HepG2 (cell line): ENCODE data around the gene CXXC5. TPM values are rescaled to one million over a fixed set of nuclear protein-coding genes. Genes with fewer than 3 reads are reported as not detected.
A peak's percentile ranks its signal among the peaks of the same experiment; 100 is the strongest.

Experiments used
- ATF2 ChIP-seq: sonication (generic); formaldehyde crosslinking; IDR thresholded peaks from 2 replicates; pipeline ENCODE4 v1.4.0; 2020; ENCODE audit warnings: missing genetic modification reagents
- BCL3 ChIP-seq: sonication (generic); formaldehyde crosslinking; IDR thresholded peaks from 2 replicates; pipeline ENCODE4 v1.5.1; 2020; ENCODE audit warnings: mild to moderate bottlenecking, missing genetic modification reagents, moderate library complexity
- CERS6 ChIP-seq: sonication (generic); formaldehyde crosslinking; IDR thresholded peaks from 2 replicates; pipeline ENCODE4 v1.5.0; 2020; ENCODE audit warnings: missing genetic modification reagents
- DDIT3 ChIP-seq: sonication (generic); formaldehyde crosslinking; IDR thresholded peaks from 2 replicates; pipeline ENCODE4 v1.4.0; 2020; ENCODE audit warnings: mild to moderate bottlenecking, missing genetic modification reagents
- DMAP1 ChIP-seq: IDR thresholded peaks from 2 replicates; pipeline ENCODE4 v1.6.1; 2016
- HCFC1 ChIP-seq: fragments of 150-350 bp; IDR thresholded peaks from 2 replicates; pipeline ENCODE4 v1.6.1; 2014; ENCODE audit warnings: low read depth, low read length
- HMGXB4 ChIP-seq, 2 experiments: sonication (generic) in 1 of 2; formaldehyde crosslinking in 1 of 2; IDR thresholded peaks; 2 replicates each; pipeline versions ENCODE4 v1.4.0 to v1.6.1; 2018 to 2020; ENCODE audit warnings: missing genetic modification reagents in 2 of 2, borderline replicate concordance in 1 of 2, low read depth in 1 of 2, mild to moderate bottlenecking in 1 of 2, missing biosample characterization in 1 of 2
- HNF4G ChIP-seq, 2 experiments: sonication (generic) in 1 of 2; formaldehyde crosslinking in 1 of 2; IDR thresholded peaks; 2 replicates each; pipeline versions ENCODE4 v1.4.0 to v1.6.1; 2011 to 2020; ENCODE audit warnings: borderline replicate concordance in 2 of 2, low read depth in 2 of 2, mild to moderate bottlenecking in 2 of 2, low read length in 1 of 2, missing genetic modification reagents in 1 of 2, moderate library complexity in 1 of 2
- KAT7 ChIP-seq: IDR thresholded peaks from 2 replicates; pipeline ENCODE4 v1.6.1; 2018; ENCODE audit warnings: borderline replicate concordance, missing compliant biosample characterization
- KLF9 ChIP-seq: IDR thresholded peaks from 2 replicates; pipeline ENCODE4 v1.6.1; 2016; ENCODE audit warnings: low read depth
- MED13 ChIP-seq: sonication (generic); formaldehyde crosslinking; IDR thresholded peaks from 2 replicates; pipeline ENCODE4 v1.5.0; 2020; ENCODE audit warnings: missing genetic modification reagents
- RFXAP ChIP-seq: sonication (generic); formaldehyde crosslinking; IDR thresholded peaks from 2 replicates; pipeline ENCODE4 v1.4.0; 2020; ENCODE audit warnings: missing genetic modification reagents, borderline replicate concordance
- SP5 ChIP-seq: IDR thresholded peaks from 2 replicates; pipeline ENCODE4 v1.6.1; 2016; ENCODE audit warnings: low read depth, borderline replicate concordance
- ZBTB49 ChIP-seq: sonication (generic); formaldehyde crosslinking; IDR thresholded peaks from 2 replicates; pipeline ENCODE4 v1.4.0; 2020; ENCODE audit warnings: missing genetic modification reagents, borderline replicate concordance
- ZBTB8A ChIP-seq: sonication (generic); formaldehyde crosslinking; IDR thresholded peaks from 2 replicates; pipeline ENCODE4 v1.4.0; 2020; ENCODE audit warnings: mild to moderate bottlenecking, low read depth, missing genetic modification reagents, borderline replicate concordance
- ZMAT3 ChIP-seq: sonication (generic); formaldehyde crosslinking; conservative IDR thresholded peaks from 2 replicates; pipeline ENCODE4 v1.7.0; 2021; ENCODE audit warnings: missing genetic modification reagents
- ZNF296 ChIP-seq: sonication (generic); formaldehyde crosslinking; conservative IDR thresholded peaks from 2 replicates; pipeline ENCODE4 v1.5.0; 2020; ENCODE audit warnings: mild to moderate bottlenecking, missing genetic modification reagents
- ZNF337 ChIP-seq: sonication (generic); formaldehyde crosslinking; IDR thresholded peaks from 2 replicates; pipeline ENCODE4 v1.5.1; 2020; ENCODE audit warnings: missing genetic modification reagents, low read depth, mild to moderate bottlenecking, borderline replicate concordance
- ZNF678 ChIP-seq: sonication (generic); formaldehyde crosslinking; IDR thresholded peaks from 2 replicates; pipeline ENCODE4 v1.4.0; 2020; ENCODE audit warnings: mild to moderate bottlenecking, missing genetic modification reagents
- ZNF878 ChIP-seq: sonication (generic); formaldehyde crosslinking; IDR thresholded peaks from 2 replicates; pipeline ENCODE4 v1.8.1; 2023; ENCODE audit warnings: mild to moderate bottlenecking, missing genetic modification reagents, moderate library complexity
- polyA plus RNA-seq, 8 experiments: library from polyadenylated mRNA; depleted of rRNA in 3 of 8; stranded (reverse) in 7 of 8; unstranded in 1 of 8; fragments of >200 nt; fragmentation: Illumina TruSeq in 4 of 8; extraction: Trizol in 4 of 8; gene quantifications; 2 replicates each; pipeline versions ENCODE4 v1.2.1 to v1.2.3, GENCODE V29; 2011 to 2016; ENCODE audit warnings: low read depth in 4 of 8, missing spikeins in 1 of 8, mixed read lengths in 1 of 8; ENCODE audit not compliant: insufficient read depth in 1 of 8
- total RNA-seq, 5 experiments: library from RNA; depleted of rRNA; stranded (reverse); fragments of >200 nt; fragmentation: Illumina TruSeq; extraction: Trizol; gene quantifications; 2 replicates each; pipeline ENCODE4 v1.2.3, GENCODE V29; 2016; ENCODE audit warnings: low read depth in 1 of 5

Gene CXXC5
- total and polyA plus RNA-seq, 2 of the 13 experiments (the other 11 are each of a cell fraction or from before 2014, with no cell fraction given), result 32.3 to 33.0 TPM

- no peak for TF ChIP-seq ZBTB8A (CRISPR knock-in tag)
- no peak for TF ChIP-seq ATF2 (CRISPR knock-in tag)
- 0 out of 2 replicates have a peak, but pooled peaks have one; percentile 49 for TF ChIP-seq ZMAT3 (CRISPR knock-in tag)
- TF ChIP-seq ZNF296 (CRISPR knock-in tag), result no peak
- TF ChIP-seq HCFC1, result no peak
- TF ChIP-seq SP5 (CRISPR knock-in tag), result peak; percentile 69; the same call in 1 of the 2 replicates
- TF ChIP-seq HMGXB4 (CRISPR knock-in tag; IDR thresholded peaks at IDR 0.05; ENCODE audit: borderline replicate concordance in 1 of 2, low read depth in 1 of 2), result peak in 1 of 2 experiments; percentile 62; a peak in 1 of 4 replicates
- no peak for TF ChIP-seq MED13 (CRISPR knock-in tag)
- TF ChIP-seq ZNF878, result no peak
- no peak for TF ChIP-seq ZBTB49 (CRISPR knock-in tag)
- no peak for TF ChIP-seq ZNF678
- TF ChIP-seq KAT7 (CRISPR knock-in tag), result peak; percentile 57; the same call in 1 of the 2 replicates
- TF ChIP-seq BCL3 (CRISPR knock-in tag), result no peak
- TF ChIP-seq DDIT3, result no peak
- TF ChIP-seq ZNF337, result no peak
- no peak for TF ChIP-seq HNF4G (IDR thresholded peaks at IDR 0.05; ENCODE audit: borderline replicate concordance, low read depth, low read length)
- TF ChIP-seq HNF4G (CRISPR knock-in tag; IDR thresholded peaks at IDR 0.05; ENCODE audit: borderline replicate concordance, low read depth), result no peak; the same call in 1 of the 2 replicates
- no peak for TF ChIP-seq CERS6 (CRISPR knock-in tag)
- TF ChIP-seq DMAP1 (CRISPR knock-in tag), result peak; percentile 40; the same call in 1 of the 2 replicates
- TF ChIP-seq KLF9 (CRISPR knock-in tag), result no peak
- TF ChIP-seq RFXAP (CRISPR knock-in tag), result no peak
These were observed 60.9 kb downstream of the CXXC5 start (continued) for GRCh38 chr5:139708877-139709581.
